Ishikawa (cell line): ENCODE measurements around the gene DAD1.

Experiments
- CEBPB ChIP-seq: IDR thresholded peaks from 2 replicates; pipeline ENCODE4 v1.6.1; 2012
- CREB1 ChIP-seq: IDR thresholded peaks from 2 replicates; pipeline ENCODE4 v1.6.1; 2012; ENCODE audit warnings: low read depth
- EGR1 ChIP-seq: IDR thresholded peaks from 2 replicates; pipeline ENCODE4 v1.6.1; 2012
- EP300 ChIP-seq: IDR thresholded peaks from 2 replicates; pipeline ENCODE4 v1.6.1; 2012; ENCODE audit warnings: borderline replicate concordance
- FOXM1 ChIP-seq: IDR thresholded peaks from 2 replicates; pipeline ENCODE4 v1.6.1; 2012; ENCODE audit warnings: low read depth, borderline replicate concordance
- NFIC ChIP-seq: IDR thresholded peaks from 2 replicates; pipeline ENCODE4 v1.6.1; 2012
- RAD21 ChIP-seq: IDR thresholded peaks from 2 replicates; pipeline ENCODE4 v1.6.1; 2012; ENCODE audit warnings: low read depth
- REST ChIP-seq: IDR thresholded peaks from 2 replicates; pipeline ENCODE4 v1.6.1; 2012; ENCODE audit warnings: low read depth, mild to moderate bottlenecking
- TAF1 ChIP-seq: IDR thresholded peaks from 2 replicates; pipeline ENCODE4 v1.6.1; 2012; ENCODE audit warnings: low read depth, mild to moderate bottlenecking
- TCF12 ChIP-seq: IDR thresholded peaks from 2 replicates; pipeline ENCODE4 v1.6.1; 2012; ENCODE audit warnings: low read depth
- TEAD4 ChIP-seq: IDR thresholded peaks from 2 replicates; pipeline ENCODE4 v1.6.1; 2012
- YY1 ChIP-seq: IDR thresholded peaks from 2 replicates; pipeline ENCODE4 v1.6.1; 2012; ENCODE audit warnings: low read depth
- ZBTB7A ChIP-seq: IDR thresholded peaks from 2 replicates; pipeline ENCODE4 v1.6.1; 2012; ENCODE audit warnings: low read depth
- TF ChIP-seq, protein P1 (sequence below): IDR thresholded peaks from 2 replicates; pipeline ENCODE4 v1.6.1; 2012
- TF ChIP-seq, protein P2 (sequence below): IDR thresholded peaks from 2 replicates; pipeline ENCODE4 v1.6.1; 2012

The DAD1 gene

GRCh38 chr14:22535126-22535525 is 53.9 kb downstream of the DAD1 start:
- TF ChIP-seq TAF1 = no peak
- no peak for TF ChIP-seq EGR1
- TF ChIP-seq TEAD4 = no peak
- TF ChIP-seq, protein P1, sequence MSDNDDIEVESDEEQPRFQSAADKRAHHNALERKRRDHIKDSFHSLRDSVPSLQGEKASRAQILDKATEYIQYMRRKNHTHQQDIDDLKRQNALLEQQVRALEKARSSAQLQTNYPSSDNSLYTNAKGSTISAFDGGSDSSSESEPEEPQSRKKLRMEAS = no peak
- no peak for TF ChIP-seq ZBTB7A
- no peak for TF ChIP-seq RAD21
- no peak for TF ChIP-seq FOXM1
- TF ChIP-seq, protein P2, sequence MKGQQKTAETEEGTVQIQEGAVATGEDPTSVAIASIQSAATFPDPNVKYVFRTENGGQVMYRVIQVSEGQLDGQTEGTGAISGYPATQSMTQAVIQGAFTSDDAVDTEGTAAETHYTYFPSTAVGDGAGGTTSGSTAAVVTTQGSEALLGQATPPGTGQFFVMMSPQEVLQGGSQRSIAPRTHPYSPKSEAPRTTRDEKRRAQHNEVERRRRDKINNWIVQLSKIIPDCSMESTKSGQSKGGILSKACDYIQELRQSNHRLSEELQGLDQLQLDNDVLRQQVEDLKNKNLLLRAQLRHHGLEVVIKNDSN = no peak
- TF ChIP-seq NFIC = no peak
- TF ChIP-seq CEBPB = no peak
- no peak for TF ChIP-seq CREB1
- TF ChIP-seq TCF12 = no peak
- TF ChIP-seq YY1 = no peak
- TF ChIP-seq REST = no peak
- no peak for TF ChIP-seq EP300

GRCh38 chr14:22534547-22534946 is 54.5 kb downstream of the DAD1 start:
- TF ChIP-seq, protein P1 = no peak
- TF ChIP-seq CREB1 (no peak), FOXM1 (no peak), TCF12 (no peak), CEBPB (no peak)

DNA sequence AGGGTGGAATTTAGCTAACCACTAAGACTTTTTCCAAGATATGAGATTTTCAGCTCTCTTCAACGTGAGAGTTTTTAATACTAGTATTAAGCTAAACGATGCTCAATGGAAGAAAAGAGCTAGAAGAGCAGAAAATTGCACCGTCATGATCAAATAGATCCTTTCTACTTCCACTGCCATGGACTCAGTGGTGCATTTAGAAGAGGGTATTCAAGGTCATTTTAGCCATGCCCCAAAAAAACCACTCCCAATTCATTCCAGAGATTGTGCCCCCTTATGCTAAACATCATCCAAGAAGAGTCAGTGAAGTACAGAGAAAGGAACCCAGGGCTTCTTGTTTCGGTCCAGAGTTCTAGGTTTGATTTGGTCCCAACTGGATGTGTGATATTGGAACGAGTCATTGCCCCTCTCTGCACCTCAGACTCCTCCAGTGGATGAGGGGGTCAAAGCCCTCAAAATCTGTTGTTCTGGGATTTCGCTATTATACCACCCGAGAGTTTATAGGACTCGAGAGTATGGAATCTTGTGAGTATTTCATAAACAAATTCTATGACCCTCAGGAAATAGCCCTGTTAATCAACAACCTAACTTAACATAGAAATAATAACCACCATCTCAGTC is 55.2 kb downstream of the DAD1 start:
- TF ChIP-seq CEBPB (no peak), FOXM1 (no peak), REST (no peak), YY1 (no peak)

- no peak for TF ChIP-seq EP300
- TF ChIP-seq TEAD4 = no peak
- no peak for TF ChIP-seq EGR1
Measured at GRCh38 chr14:22533057-22533704, 55.8 kb downstream of the DAD1 start.

DNA sequence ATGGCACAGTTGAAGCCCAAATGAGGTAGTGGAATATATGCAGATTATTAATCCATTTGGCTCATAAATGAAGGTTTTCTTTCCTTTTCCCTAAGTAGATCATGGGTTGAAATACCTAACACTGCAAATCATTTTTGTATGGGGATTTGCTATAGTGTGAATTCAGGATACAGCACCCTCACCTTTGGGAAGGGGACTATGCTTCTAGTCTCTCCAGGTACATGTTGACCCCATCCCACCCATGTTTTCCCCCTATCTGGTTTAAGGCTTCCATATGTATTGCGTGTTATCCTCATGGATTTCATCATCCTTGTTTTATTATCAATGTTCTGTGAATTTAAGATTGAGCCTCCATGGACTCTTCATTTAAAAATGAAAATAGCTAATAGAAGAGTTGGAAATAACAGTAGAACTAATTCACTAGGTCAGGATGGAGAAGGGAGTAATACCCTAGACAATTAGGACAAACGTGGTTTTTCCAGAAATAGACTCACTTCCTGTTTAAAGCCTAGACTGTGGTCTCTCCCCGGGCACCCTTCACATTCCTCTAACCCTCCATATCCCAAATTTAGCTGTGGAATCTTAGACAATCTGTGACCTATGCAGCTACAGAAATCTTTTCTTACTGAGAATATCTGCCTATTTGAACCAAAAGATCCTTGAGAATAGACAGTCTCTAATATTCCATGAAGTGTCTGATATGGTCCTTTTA is 56.5 kb downstream of the DAD1 start:
- TF ChIP-seq FOXM1 (no peak), CREB1 (no peak), CEBPB (no peak), ZBTB7A (no peak), TCF12 (no peak), REST (no peak)
